ENCODE results near the gene GRIK1.

DNA sequence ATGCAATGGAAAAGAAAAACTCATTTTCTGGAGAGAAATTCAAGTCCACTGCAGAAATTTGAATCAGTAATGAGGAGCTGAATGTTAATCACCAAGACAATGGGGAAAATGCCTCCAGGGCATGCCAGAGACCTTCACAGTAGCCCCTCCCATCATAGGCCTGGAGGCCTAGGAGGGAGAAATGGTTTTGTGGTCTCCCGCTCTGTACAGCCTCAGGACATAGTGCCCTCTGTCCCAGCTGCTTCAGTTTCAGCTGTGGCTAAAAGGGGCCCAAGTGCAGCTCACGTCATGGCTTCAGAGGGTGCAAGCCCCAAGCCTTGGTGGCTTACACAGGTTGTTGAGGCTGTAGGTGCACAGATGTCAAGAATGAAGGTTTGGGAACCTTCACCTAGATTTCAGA lies 223.0 kb downstream of the GRIK1 start:
- TF ChIP-seq CTCF (conservative IDR thresholded peaks at IDR 0.05; ENCODE audit: low read length), result no peak
- no peak for TF ChIP-seq EZH2phosphoT487 (IDR thresholded peaks at IDR 0.05; ENCODE audit: borderline replicate concordance)

All from Loucy (cell line).